8988T (cell line): Measurements from ENCODE around the gene FAM83B.
"Not testable (repeated sequence)": the region's sequence is repeated elsewhere in the genome, so short reads cannot be mapped to it uniquely, and the experiment has no call there.

Experiments
- DNase-seq: peaks from one replicate; pipeline ENCODE4 v3.0.0; 2011

Gene FAM83B

GRCh38 chr6:54900666-54901065 is 54.1 kb downstream of the FAM83B start:
- DNase-seq, result no peak

- DNase-seq, result no peak
Observed at GRCh38 chr6:54903884-54904283, 57.3 kb downstream of the FAM83B start.

GRCh38 chr6:54907355-54907754 is 60.8 kb downstream of the FAM83B start:
- DNase-seq, result no peak

GRCh38 chr6:54909184-54909583 is 62.6 kb downstream of the FAM83B start:
- DNase-seq, result no peak

- no peak for DNase-seq
Observed at GRCh38 chr6:54910431-54910884, 63.9 kb downstream of the FAM83B start.

GRCh38 chr6:54910921-54911320 is 64.3 kb downstream of the FAM83B start:
- no peak for DNase-seq

GRCh38 chr6:54913211-54913610 is 66.6 kb downstream of the FAM83B start:
- no peak for DNase-seq

GRCh38 chr6:54916858-54917257 is 70.3 kb downstream of the FAM83B start:
- DNase-seq, result no peak

GRCh38 chr6:54920628-54921027 is 74.1 kb downstream of the FAM83B start:
- no peak for DNase-seq

GRCh38 chr6:54921891-54922290 is 75.3 kb downstream of the FAM83B start:
- no peak for DNase-seq

- DNase-seq, result no peak
Observed at GRCh38 chr6:54929245-54929909, 82.8 kb downstream of the FAM83B start.

- DNase-seq, result no peak
Observed at GRCh38 chr6:54932622-54933021, 86.1 kb downstream of the FAM83B start.

- DNase-seq, result no peak
Observed at GRCh38 chr6:54935739-54936138, 89.2 kb downstream of the FAM83B start.

- DNase-seq, result no peak
Observed at GRCh38 chr6:54937371-54937770, 90.8 kb downstream of the FAM83B start.

- no peak for DNase-seq
Observed at GRCh38 chr6:54957698-54958097, 111.1 kb downstream of the FAM83B start.

- no peak for DNase-seq
Observed at GRCh38 chr6:54958446-54958845, 111.9 kb downstream of the FAM83B start.

GRCh38 chr6:54959820-54960219 is 113.2 kb downstream of the FAM83B start:
- DNase-seq, result no peak

- not testable (repeated sequence) for DNase-seq
Observed at GRCh38 chr6:54961372-54961771, 114.8 kb downstream of the FAM83B start.

GRCh38 chr6:54970337-54970736 is 123.8 kb downstream of the FAM83B start:
- DNase-seq, result no peak

GRCh38 chr6:54971825-54972224 is 125.3 kb downstream of the FAM83B start:
- DNase-seq, result no peak

- not testable (repeated sequence) for DNase-seq
Observed at GRCh38 chr6:54979161-54979560, 132.6 kb downstream of the FAM83B start.

GRCh38 chr6:54980511-54981275 is 134.1 kb downstream of the FAM83B start:
- DNase-seq, result no peak

GRCh38 chr6:54981276-54981609 is 134.7 kb downstream of the FAM83B start:
- DNase-seq, result no peak

- DNase-seq, result no peak
Observed at GRCh38 chr6:54981647-54982046, 135.1 kb downstream of the FAM83B start.
